HG02840 (cell line): ENCODE measurements around the gene LPGAT1.
"Not testable (repeated sequence)": the region's sequence is repeated elsewhere in the genome, so short reads cannot be mapped to it uniquely, and the experiment has no call there.

Experiments used
- ATAC-seq: cut with Tn5 transposase; IDR thresholded peaks from one replicate; pipeline ENCODE4 v1.9.1; 2021; ENCODE audit warnings: mild to moderate bottlenecking, moderate library complexity, moderate number of reproducible peaks; ENCODE audit not compliant: unreplicated experiment, low FRiP score

Gene LPGAT1

GRCh38 chr1:211737115-211738035 lies 93.2 kb downstream of the LPGAT1 start:
- no peak for ATAC-seq

DNA sequence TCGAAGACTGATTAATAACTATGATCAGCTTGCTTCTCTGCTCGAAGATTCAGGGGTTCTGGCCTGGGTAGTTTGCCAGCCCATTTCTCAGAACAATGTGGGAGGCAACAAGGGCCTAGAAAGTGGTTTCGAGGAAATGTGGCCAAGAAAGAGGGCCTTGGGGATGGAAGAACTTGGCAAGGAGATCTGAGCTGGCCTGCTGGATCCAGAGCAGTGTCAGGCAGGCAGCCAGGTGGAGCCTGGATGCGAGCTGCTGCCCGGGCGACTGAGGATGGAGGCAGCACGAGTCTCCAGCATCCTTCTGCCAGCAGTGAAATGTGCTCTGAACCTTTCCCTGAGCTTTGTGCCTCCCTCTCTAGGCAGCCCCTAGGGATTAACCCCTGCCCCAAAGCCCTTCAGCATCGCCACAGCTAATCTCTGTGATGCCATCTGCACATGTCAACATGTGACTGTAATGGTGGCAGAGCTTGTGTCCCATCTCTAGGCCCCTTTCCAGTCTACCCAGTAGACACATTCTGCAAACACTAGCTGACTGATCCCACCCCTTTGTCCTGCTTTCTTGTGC lies 94.1 kb downstream of the LPGAT1 start:
- ATAC-seq = no peak

GRCh38 chr1:211735208-211736170 lies 95.1 kb downstream of the LPGAT1 start:
- ATAC-seq = no peak

DNA sequence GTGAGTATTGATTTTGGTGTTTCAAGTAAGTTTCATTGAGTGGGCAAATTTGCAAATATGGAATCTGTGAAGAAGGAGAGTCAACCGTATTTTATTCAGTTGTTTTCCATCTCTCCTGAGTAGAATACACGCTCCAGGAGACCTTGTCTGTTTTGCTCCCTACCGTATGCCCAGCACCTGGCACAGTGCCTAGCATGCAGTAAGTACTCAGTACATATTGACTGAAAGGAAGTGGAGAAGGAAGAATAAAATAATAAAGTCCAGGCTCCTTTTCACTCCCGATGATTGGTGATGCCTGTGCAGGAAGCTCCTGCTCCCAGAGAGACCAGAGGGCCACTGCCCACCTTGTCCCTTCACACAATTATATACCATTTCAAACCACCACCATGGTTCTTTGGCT lies 95.8 kb downstream of the LPGAT1 start:
- no peak for ATAC-seq

DNA sequence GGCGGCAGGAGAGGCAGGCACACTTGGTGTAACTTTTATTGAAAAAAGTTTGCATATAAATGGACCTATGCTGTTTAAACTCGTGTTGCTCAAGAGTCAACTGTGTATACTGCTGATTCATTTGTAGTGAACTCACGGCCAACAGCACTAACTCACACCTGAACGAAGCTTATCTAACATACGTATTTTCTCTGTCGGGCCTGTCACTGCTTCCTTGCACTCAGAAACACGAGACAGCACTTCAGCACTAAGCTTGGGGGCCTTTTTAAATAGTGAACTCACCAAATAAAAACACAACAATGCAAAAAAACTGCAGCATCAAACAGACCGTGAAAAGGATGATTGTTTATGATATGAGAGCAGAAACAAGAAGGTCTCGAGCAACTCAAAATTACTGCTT lies 96.2 kb downstream of the LPGAT1 start:
- ATAC-seq = no peak

GRCh38 chr1:211732293-211732980 lies 98.1 kb downstream of the LPGAT1 start:
- no peak for ATAC-seq

DNA sequence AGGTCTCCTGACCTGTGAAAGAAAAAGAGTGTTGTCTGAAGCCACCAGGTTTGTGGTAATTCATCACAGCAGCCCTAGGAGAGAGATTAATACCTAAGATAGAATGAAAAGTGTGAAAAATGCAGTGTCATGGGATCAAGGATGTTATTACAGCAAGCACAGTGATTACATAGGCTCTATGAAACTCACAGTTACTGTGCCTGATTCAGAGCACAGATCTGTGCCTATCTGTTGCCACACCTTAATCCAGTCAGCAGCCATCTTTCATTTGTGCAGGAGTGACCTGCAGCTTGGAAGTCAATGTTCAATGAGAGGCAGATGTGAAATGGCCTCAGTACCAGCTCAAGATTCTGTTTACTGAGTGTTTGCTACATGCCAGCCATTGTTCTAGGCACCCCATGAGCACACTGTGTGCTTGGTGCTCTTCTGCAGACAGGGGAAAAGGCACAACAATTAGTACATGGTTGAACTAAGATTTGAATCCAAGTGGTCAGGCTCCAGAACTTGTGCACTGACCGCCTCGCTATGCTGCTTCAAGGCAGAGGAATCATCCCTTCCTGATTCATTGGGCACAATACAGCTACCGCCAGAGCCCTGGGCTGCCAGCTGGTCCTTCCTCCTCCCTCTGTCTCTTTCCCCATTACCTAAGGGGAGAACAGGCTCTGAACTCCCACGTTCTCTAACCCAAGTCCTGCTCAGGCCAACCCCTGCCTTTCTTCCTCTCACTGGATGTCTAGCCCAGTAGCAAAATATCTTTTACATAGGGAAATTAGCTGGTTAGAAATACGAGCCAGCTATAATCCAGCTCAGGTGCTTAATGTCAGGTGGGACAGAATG lies 98.9 kb downstream of the LPGAT1 start:
- no peak for ATAC-seq

DNA sequence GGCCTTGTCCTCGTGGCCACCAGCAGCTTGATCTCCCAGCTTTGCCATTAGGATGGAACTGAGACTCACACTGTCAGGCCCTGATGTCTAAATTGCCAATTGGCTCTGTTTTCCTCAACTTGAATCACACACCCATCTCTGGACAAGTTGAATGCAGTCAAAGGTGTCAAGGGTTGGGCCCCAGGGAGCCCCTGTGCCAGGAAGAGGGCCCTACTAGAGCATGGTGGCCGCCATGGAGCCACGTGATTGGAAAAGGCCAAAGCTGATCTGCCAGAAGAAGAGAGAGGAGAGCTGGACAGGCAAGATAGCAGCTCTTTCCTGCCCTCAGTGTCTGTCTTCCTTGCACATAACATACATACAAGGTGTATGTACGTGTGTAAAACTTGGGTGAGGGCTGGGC lies 100.2 kb downstream of the LPGAT1 start:
- no peak for ATAC-seq

DNA sequence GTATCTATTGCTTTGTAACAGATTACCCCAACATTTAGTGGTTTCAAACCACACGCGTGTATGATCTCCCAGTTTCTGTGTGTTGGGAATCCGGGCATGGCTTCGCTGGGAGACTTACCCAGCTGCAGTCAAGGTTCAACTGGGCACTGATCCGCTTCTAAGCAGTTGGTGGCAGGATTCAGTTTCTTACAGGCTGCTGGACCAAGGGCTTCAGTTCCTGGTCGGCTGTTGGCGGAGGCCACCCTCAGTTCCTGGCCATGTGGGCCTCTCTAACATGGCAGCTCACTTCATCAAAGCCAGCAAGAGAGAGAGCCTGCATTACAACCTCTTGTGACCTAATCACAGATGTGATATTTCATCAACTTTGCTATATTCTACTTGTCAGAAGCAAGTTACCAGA lies 101.3 kb downstream of the LPGAT1 start:
- no peak for ATAC-seq

DNA sequence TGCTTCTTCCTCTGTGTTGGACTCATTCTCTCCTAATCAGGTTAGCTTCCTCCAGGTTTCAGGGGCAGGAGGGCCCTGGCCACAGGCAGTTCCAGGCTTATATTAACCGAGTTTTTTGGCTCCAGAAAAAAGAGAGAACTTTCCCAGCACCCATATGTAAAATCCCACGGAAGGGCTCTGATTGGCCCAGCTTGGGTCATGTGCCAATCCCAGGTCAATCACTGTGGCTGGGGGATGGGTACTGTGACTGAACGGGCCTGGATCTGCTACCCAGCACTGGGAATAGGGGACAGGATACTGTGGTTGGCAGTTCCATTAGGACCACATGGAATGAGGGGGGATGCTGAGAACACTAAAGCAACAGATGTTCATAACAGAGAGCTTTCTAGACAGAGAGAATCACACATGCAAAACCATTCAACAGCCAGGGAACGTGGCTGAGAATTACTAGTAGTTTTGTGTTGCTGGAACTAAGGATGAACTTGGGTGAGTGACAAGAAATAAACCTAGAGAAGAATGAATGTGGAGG lies 104.0 kb downstream of the LPGAT1 start:
- no peak for ATAC-seq

DNA sequence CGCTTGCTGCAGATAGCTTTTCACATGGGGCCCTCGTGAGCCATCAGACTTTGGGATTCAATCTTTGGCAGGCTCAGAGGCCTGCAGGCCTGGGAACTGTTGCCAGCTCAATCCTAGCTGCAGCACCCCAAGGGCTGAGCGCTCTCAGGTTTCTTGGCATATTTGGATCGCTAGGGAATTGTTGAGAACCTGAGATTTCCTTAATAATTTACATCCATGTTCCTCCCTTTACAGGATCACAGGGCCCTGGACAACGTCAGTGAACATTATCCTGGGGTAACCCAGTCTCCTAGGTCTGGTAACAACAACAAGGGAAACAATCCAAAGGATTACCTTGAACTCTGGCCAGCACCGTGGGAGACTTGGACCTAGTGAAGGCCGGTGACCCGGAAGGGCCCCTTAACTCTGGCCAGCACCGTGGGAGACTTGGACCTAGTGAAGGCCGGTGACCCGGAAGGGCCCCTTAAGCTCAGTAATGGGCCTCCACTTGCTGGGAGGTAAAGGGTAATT lies 105.8 kb downstream of the LPGAT1 start:
- ATAC-seq = no peak

GRCh38 chr1:211723273-211723672 lies 107.3 kb downstream of the LPGAT1 start:
- ATAC-seq = no peak

DNA sequence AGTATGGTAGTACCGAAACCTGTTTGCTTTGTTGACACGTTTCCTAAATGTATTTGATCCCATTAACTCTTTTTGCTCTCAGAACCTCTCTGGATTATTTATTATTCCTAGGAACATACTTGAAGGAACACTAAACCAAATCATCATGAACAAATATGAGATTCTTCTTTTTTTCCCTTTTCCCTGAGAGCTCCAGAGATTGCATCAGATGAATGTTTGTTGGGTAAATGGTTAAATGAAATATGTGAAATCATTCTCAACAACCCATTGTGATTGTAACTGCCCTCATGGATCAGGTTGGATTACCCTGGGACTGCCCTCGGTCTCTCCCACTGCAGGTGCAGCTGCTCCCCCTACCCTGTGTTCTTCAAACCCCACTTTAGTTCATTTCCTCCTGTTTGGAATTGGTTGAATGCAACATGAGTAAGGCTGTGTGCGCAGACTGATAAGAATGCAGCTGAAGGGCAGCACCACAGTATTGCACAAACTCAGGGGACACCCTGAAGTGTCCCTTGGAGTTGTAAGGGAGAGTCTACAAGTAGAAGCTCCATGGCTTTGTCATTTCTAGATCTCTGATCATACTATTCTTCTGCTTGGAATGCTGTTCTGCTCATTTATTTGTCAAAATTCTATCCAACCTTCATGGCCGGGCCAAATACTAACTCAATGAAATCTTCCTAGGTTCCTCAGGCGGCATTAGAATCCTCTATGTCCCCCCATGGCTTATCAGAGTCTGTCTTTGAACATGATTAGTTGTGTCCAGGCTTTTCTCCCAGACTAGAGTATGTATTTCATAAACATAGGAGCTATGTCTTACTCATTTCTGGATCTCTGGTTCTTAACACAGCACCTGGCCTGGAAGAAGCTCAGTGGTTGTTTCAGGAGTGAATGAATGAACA lies 108.0 kb downstream of the LPGAT1 start:
- ATAC-seq = no peak

- not testable (repeated sequence) for ATAC-seq
Observed at GRCh38 chr1:211716555-211716954, 114.0 kb downstream of the LPGAT1 start.

GRCh38 chr1:211715971-211716370 lies 114.6 kb downstream of the LPGAT1 start:
- ATAC-seq = no peak

GRCh38 chr1:211714154-211714553 lies 116.4 kb downstream of the LPGAT1 start:
- ATAC-seq = no peak

DNA sequence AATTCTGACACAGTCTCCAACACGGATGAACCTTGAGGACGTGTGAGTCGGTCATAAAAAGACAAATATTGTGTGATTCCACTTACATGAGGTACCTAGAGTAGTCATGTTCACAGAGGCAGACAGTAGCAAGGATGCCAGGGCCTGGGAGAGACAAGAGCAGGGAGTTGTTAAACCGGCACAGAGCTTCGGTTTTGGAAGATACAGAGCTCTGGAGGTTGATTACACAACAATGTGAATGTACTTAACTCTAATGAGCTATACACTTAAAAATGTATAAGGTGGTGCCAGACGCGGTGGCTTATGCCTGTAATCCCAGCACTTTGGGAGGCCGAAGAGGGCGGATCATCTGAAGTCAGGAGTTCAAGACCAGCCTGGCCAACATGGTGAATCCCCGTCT lies 117.3 kb downstream of the LPGAT1 start:
- no peak for ATAC-seq

DNA sequence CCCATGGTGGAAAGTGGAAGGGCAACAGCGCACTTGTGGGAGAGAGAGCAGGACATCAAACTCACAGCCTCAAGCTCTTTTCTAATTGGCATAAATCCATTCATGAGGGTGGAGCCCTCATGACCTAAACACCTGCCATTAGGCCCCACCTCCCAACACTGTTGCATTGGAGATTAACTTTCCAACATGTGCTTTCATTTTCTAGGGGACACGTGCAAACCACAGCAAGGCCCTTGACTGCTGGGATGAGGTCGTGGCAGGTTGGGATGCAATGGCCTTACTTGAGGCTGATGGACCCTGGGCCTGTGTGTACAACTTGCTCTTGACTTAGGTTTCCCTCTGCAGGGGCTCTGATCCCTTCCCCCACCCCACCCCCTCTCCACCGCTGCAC lies 119.3 kb downstream of the LPGAT1 start:
- ATAC-seq = no peak
